ENCODE data around the gene C1orf105.
"Not testable (repeated sequence)": the region's sequence is repeated elsewhere in the genome, so short reads cannot be mapped to it uniquely, and the experiment has no call there.

Gene C1orf105, protein sequence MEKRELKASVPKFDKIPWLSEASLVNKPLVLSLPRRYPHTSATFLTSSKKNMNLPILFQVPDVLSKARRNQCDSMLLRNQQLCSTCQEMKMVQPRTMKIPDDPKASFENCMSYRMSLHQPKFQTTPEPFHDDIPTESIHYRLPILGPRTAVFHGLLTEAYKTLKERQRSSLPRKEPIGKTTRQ

GRCh38 chr1:172420385-172420784 is at the start of gene C1orf105:
Gene C1orf105 (plus strand): TSS chr1:172420685. CDS start chr1:172420886, 201 bp downstream.
- Histone ChIP-seq H3K36me3 (ENCODE audit: control insufficient read depth, insufficient read depth, low read length) (no peaks in the 10 kb centered on the region), H3K27me3 (ENCODE audit: control insufficient read depth, insufficient read depth, low read length) (no peaks in the 10 kb centered on the region), H3K27ac (ENCODE audit: low read length) (no peak within 1 kb of the TSS), H3K4me3 (ENCODE audit: low read length) (no peak within 1 kb of the TSS), H3K9me3 (ENCODE audit: control insufficient read depth, insufficient read depth, low read length) (no peaks in the 10 kb centered on the region), H3K4me1 (ENCODE audit: control insufficient read depth, insufficient read depth, low read length) (peaks cover 4% of the 10 kb centered on the region)
- WGBS (ENCODE audit: insufficient coverage, insufficient read length), result no CpG with 5 or more reads among the region's 1 CpG
- no peak for DNase-seq (ENCODE audit: low read depth, low spot score)

- H3K4me1 ChIP-seq (ENCODE audit: control insufficient read depth, insufficient read depth, low read length); H3K4me3 ChIP-seq (ENCODE audit: low read length); H3K27me3 ChIP-seq (ENCODE audit: control insufficient read depth, insufficient read depth, low read length); H3K36me3 ChIP-seq (ENCODE audit: control insufficient read depth, insufficient read depth, low read length); DNase-seq (ENCODE audit: low read depth, low spot score); H3K9me3 ChIP-seq (ENCODE audit: control insufficient read depth, insufficient read depth, low read length); H3K27ac ChIP-seq (ENCODE audit: low read length): not testable (repeated sequence)
- WGBS (ENCODE audit: insufficient coverage, insufficient read length), result no CpG with 5 or more reads among the region's 3 CpGs
Measured at GRCh38 chr1:172371646-172372045, 48.8 kb upstream of the C1orf105 start.

DNA sequence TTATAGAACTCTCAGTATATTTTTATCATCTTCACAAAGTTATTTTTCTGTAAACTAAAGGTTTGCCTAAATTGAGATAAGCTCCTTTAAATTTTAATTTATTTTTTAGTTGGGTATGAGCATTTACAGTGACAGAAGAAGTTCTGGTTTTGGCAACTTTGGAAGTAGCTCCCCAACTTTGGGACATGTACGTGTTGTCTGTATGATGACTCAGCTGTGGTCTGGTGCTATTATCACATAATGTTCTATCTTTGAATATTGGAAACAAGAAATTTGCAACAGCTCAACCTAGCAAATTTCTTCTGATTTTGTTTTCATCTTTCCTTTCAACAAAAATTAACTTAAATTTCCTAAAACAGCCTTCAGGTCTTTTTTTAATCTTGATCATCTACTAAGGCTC is 46.6 kb upstream of the C1orf105 start:
- Histone ChIP-seq H3K36me3 (ENCODE audit: control insufficient read depth, insufficient read depth, low read length) (no peaks in the 10 kb centered on the region), H3K27ac (ENCODE audit: low read length) (no peak overlapping the region), H3K9me3 (ENCODE audit: control insufficient read depth, insufficient read depth, low read length) (no peaks in the 10 kb centered on the region), H3K4me3 (ENCODE audit: low read length) (no peak overlapping the region), H3K27me3 (ENCODE audit: control insufficient read depth, insufficient read depth, low read length) (no peaks in the 10 kb centered on the region), H3K4me1 (ENCODE audit: control insufficient read depth, insufficient read depth, low read length) (no peaks in the 10 kb centered on the region)
- WGBS (ENCODE audit: insufficient coverage, insufficient read length), result no CpG with 5 or more reads among the region's 1 CpG
- DNase-seq (ENCODE audit: low read depth, low spot score), result no peak

DNA sequence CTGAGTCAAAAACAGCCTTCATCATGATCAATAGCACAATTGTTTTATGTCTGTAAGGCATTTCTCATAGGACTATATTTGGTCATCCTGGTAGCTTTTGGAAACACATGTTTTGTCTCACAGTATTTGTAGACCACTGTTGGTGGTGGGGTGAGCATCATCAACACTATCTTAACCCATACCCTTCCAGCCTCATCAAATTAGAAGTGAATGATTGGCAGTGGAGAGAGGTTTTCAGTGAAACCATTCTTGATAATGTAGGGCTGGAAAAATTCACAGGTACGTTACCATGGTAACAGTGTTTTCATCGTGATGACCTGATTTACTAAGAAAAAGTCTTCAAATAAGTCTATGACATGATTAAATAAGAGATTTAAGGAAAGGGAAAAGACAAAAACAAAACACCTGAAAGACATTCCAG is 45.3 kb upstream of the C1orf105 start:
- Histone ChIP-seq H3K4me3 (ENCODE audit: low read length) (no peak overlapping the region), H3K4me1 (ENCODE audit: control insufficient read depth, insufficient read depth, low read length) (no peaks in the 10 kb centered on the region), H3K27ac (ENCODE audit: low read length) (no peak overlapping the region), H3K27me3 (ENCODE audit: control insufficient read depth, insufficient read depth, low read length) (no peaks in the 10 kb centered on the region), H3K36me3 (ENCODE audit: control insufficient read depth, insufficient read depth, low read length) (no peaks in the 10 kb centered on the region), H3K9me3 (ENCODE audit: control insufficient read depth, insufficient read depth, low read length) (no peaks in the 10 kb centered on the region)
- DNase-seq (ENCODE audit: low read depth, low spot score), result no peak
- no CpG with 5 or more reads among the region's 2 CpGs for WGBS (ENCODE audit: insufficient coverage, insufficient read length)

DNA sequence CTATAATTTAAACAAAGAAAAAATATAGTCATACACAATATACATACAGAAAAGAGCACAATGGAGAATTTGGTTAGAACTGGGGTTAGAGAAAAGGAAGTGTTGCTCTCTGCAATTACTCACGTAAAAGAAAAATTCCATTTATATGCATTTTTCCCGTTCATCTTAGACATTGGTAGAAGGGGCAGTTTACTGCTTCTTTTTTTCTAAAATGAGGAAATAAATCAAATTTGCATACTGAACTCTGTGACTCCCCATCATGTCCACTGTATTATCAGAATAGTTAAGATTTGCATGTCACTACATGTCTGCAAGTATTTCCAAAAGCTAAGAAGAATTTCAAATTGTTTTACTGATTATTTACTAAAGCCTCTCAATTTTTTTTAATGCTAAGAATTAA is 44.1 kb upstream of the C1orf105 start:
- no peak overlapping the region for H3K4me3 ChIP-seq (ENCODE audit: low read length)
- no CpG with 5 or more reads among the region's 2 CpGs for WGBS (ENCODE audit: insufficient coverage, insufficient read length)
- H3K4me1 ChIP-seq (ENCODE audit: control insufficient read depth, insufficient read depth, low read length), result no peaks in the 10 kb centered on the region
- no peaks in the 10 kb centered on the region for H3K36me3 ChIP-seq (ENCODE audit: control insufficient read depth, insufficient read depth, low read length)
- H3K27me3 ChIP-seq (ENCODE audit: control insufficient read depth, insufficient read depth, low read length), result no peaks in the 10 kb centered on the region
- no peak overlapping the region for H3K27ac ChIP-seq (ENCODE audit: low read length)
- H3K9me3 ChIP-seq (ENCODE audit: control insufficient read depth, insufficient read depth, low read length), result no peaks in the 10 kb centered on the region
- DNase-seq (ENCODE audit: low read depth, low spot score), result no peak

GRCh38 chr1:172377565-172377964 is 42.9 kb upstream of the C1orf105 start:
- no peak for DNase-seq (ENCODE audit: low read depth, low spot score)
- no peaks in the 10 kb centered on the region for H3K27me3 ChIP-seq (ENCODE audit: control insufficient read depth, insufficient read depth, low read length)
- H3K27ac ChIP-seq (ENCODE audit: low read length), result no peak overlapping the region
- no peaks in the 10 kb centered on the region for H3K9me3 ChIP-seq (ENCODE audit: control insufficient read depth, insufficient read depth, low read length)
- no peaks in the 10 kb centered on the region for H3K36me3 ChIP-seq (ENCODE audit: control insufficient read depth, insufficient read depth, low read length)
- H3K4me1 ChIP-seq (ENCODE audit: control insufficient read depth, insufficient read depth, low read length), result no peaks in the 10 kb centered on the region
- H3K4me3 ChIP-seq (ENCODE audit: low read length), result no peak overlapping the region

DNA sequence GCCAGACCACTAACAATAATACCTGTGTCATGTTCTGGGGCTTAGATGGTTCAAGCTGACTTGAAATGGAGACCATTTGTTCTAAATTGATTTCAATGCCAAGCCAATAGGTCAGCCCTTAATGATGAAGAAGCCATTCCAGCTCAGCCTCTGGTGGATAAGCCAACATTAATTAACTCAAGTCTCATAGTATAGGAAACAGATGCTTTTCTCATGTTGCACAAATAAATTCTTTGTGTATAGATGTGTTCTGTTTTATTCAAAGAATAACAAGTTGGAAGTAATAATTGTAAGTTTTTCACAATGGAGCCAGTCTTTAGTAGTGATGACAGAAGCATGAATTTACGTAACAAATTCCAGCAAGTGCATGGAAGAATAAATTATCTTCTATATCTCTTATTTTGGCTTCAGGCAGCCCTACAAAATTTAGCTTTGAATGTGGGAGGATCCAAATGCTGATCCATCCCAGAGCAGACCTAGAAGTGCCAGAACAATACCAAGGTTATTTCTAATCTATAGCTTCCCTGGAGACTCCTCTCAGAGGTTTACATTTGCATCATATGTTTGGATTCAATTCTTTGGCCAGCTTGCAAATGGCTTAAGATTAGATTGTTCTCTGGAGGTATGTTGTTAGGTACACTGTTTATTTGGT is 42.2 kb upstream of the C1orf105 start:
- DNase-seq (ENCODE audit: low read depth, low spot score), result no peak
- no peaks in the 10 kb centered on the region for H3K27me3 ChIP-seq (ENCODE audit: control insufficient read depth, insufficient read depth, low read length)
- no peak overlapping the region for H3K27ac ChIP-seq (ENCODE audit: low read length)
- H3K4me1 ChIP-seq (ENCODE audit: control insufficient read depth, insufficient read depth, low read length), result no peaks in the 10 kb centered on the region
- no CpG with 5 or more reads among the region's 1 CpG for WGBS (ENCODE audit: insufficient coverage, insufficient read length)
- no peak overlapping the region for H3K4me3 ChIP-seq (ENCODE audit: low read length)
- no peaks in the 10 kb centered on the region for H3K9me3 ChIP-seq (ENCODE audit: control insufficient read depth, insufficient read depth, low read length)
- no peaks in the 10 kb centered on the region for H3K36me3 ChIP-seq (ENCODE audit: control insufficient read depth, insufficient read depth, low read length)

- H3K36me3 ChIP-seq (ENCODE audit: control insufficient read depth, insufficient read depth, low read length), result no peaks in the 10 kb centered on the region
- no CpG with 5 or more reads among the region's 6 CpGs for WGBS (ENCODE audit: insufficient coverage, insufficient read length)
- H3K4me3 ChIP-seq (ENCODE audit: low read length), result no peak overlapping the region
- no peak for DNase-seq (ENCODE audit: low read depth, low spot score)
- H3K27me3 ChIP-seq (ENCODE audit: control insufficient read depth, insufficient read depth, low read length), result no peaks in the 10 kb centered on the region
- H3K9me3 ChIP-seq (ENCODE audit: control insufficient read depth, insufficient read depth, low read length), result no peaks in the 10 kb centered on the region
- H3K4me1 ChIP-seq (ENCODE audit: control insufficient read depth, insufficient read depth, low read length), result peaks cover 3% of the 10 kb centered on the region; the same call in 1 of the 2 replicates
- H3K27ac ChIP-seq (ENCODE audit: low read length), result no peak overlapping the region
Measured at GRCh38 chr1:172380441-172381244, 39.8 kb upstream of the C1orf105 start.

DNA sequence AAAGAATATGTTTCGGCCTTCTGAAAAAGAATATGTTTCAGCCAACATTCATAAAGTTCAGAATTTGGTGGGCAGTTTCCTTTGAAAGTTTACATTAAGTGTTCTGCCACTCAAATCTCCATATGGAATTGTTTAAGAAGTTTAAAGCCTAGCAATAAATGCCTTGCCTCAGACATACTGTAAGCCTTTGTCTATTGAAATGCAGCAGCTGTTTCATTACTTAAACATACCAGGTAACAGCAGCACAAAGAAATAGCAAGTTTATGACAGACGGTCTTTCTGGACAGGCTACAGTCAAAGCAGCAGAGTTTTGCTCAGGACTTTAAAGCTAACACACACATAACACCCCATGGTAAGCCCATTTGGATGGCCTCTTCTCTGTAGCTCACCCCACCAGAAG is 38.5 kb upstream of the C1orf105 start:
- Histone ChIP-seq H3K27ac (ENCODE audit: low read length) (no peak overlapping the region), H3K27me3 (ENCODE audit: control insufficient read depth, insufficient read depth, low read length) (no peaks in the 10 kb centered on the region), H3K4me3 (ENCODE audit: low read length) (no peak overlapping the region), H3K4me1 (ENCODE audit: control insufficient read depth, insufficient read depth, low read length) (peaks cover 3% of the 10 kb centered on the region; the same call in 1 of the 2 replicates), H3K36me3 (ENCODE audit: control insufficient read depth, insufficient read depth, low read length) (no peaks in the 10 kb centered on the region), H3K9me3 (ENCODE audit: control insufficient read depth, insufficient read depth, low read length) (no peaks in the 10 kb centered on the region)
- no CpG with 5 or more reads among the region's 2 CpGs for WGBS (ENCODE audit: insufficient coverage, insufficient read length)
- DNase-seq (ENCODE audit: low read depth, low spot score), result no peak

GRCh38 chr1:172382406-172382805 is 38.1 kb upstream of the C1orf105 start:
- DNase-seq (ENCODE audit: low read depth, low spot score), result no peak
- Histone ChIP-seq H3K27ac (ENCODE audit: low read length) (no peak overlapping the region), H3K4me1 (ENCODE audit: control insufficient read depth, insufficient read depth, low read length) (peaks cover 3% of the 10 kb centered on the region; the same call in 1 of the 2 replicates), H3K36me3 (ENCODE audit: control insufficient read depth, insufficient read depth, low read length) (no peaks in the 10 kb centered on the region), H3K9me3 (ENCODE audit: control insufficient read depth, insufficient read depth, low read length) (no peaks in the 10 kb centered on the region), H3K27me3 (ENCODE audit: control insufficient read depth, insufficient read depth, low read length) (no peaks in the 10 kb centered on the region), H3K4me3 (ENCODE audit: low read length) (no peak overlapping the region)
- no CpG with 5 or more reads among the region's 1 CpG for WGBS (ENCODE audit: insufficient coverage, insufficient read length)
